ENCODE measurements around the gene CAMTA1.

CAMTA1 gene

DNA sequence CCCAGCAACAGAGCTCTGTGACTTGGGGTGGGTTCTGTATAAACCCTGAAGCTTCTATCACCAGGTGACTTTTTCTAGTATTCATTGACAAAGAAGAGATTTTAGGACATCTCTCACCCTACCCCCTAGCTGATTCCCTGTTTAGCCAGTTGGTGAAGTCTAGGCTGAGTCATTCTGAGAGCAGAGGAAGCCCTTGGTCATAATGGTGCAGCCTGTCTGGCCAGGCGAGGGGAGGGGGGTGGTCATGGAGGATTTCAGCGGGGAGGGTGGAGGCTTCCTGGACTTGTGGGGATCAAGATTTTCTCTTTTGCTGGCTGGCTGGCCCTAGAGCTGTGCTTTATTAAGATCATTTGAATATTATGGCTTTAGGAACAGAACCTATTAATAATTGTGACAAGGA is 262.6 kb downstream of the CAMTA1 start:
- no peak for DNase-seq

DNA sequence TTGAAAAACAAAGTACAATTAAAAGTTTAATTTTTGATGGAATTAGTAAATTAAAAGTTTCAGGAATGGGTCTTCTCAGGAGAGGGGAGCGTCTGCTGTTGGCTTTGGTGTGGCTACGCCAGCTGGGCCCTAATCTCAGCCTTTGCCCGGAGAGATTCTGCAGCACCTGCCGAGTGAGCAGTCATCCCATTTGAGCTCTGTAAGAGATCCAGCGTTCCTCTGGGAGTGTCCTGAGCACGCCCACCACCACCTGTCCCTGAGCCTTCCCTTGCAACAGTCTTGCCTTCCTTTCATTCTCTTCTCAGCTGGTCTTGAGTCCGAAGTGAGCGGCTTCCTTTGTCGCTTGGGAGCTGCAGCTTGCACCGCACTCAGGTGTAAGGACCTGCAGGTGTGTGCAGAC is 263.1 kb downstream of the CAMTA1 start:
- no peak for DNase-seq

DNA sequence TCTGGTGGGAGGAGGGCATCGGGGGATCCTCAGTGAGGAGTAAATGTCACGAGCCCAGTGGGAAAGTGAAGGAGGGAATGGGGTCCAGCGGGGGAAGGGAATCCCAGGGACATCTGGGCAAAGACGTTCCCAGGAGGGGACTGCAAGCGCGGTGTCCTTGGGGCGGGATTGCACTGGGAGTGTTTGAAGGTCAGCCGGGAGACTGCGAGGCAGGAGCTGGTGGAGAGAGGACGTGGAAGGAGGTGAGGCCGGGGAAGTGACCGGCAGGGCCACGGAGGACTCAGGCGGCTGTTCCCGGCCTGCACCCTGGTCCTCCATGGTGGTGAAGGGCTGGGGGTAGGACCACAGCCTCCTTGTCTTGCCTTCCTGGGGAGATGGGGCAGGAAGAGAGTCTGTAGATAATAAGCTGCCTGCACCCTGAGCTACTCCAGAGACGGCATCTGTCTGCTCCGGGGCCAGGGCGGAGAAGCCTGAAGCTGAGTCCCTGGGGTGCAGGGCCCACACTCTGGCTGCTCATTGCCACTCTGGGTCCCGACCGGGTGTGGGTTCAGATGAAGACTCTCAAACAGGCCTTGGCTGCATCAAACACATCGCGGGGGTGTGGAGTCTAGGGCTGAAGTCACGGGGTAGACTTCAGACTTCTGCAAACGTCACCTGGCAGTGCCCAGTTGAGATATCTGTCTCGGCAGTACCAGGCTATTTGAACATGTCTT is 264.8 kb downstream of the CAMTA1 start:
- no peak for DNase-seq

DNA sequence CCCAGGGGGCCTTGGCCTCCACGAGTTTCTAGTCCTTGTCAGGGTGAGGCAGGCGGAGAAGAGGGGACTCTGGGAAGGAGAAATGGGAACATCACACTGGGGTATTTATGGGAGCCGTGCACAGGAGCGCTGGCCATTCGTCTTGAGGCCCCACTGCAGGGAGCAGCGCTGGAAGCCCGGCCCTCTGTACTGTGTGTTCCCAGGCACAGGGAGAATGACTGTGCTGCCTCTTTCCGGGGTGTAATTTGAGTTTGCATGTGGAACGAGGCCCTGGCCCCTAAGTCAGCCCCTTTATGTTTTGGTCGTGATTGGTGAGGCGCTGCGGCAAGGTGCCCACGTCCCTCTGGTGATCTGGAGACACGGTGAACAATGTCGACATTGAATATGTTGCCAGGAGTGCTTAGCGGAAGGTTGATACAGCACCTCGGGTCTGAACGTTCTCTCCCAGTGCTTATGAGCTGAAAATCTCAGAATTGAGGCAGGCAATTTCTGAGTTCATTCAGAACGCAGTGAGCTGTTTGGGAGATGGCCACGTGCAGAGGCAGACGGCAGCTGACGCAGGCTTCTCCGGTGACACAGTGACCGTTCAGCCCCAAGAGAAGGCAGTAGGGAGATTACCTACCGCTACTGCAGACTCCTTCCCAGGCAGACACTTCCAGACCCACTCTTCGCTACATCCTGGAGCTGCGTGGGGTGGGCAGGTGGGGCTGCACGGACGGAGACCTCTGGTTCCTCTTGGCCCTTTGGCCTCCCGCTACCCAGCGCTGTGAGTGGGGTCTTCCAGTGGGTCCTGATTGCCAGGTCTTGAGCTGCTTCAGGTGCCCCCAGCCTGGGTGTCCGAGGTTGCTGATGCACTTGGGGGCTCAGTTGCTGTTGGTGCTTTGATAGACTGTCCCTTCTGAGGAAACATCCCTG is 265.8 kb downstream of the CAMTA1 start:
- DNase-seq = no peak

DNA sequence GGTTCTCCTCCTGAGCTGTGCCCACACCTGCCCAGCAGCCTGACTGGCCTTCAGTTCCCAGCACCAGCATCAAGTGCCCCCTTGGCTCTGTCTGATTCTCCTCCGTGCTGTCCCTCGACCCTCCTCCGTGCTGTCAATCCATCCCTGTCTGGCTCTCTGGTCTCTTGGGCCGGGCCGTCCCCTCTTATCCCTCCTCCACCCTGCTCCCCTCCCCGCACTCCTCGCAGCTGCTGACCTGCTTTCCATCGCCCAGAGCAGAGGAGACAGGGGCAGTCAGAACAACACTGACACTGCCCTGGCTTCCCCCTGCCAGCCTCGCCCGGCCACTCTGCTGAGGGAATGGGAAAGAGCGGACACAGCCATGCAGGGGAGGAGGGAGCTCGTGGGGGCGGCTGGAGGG is 267.4 kb downstream of the CAMTA1 start:
- DNase-seq = no peak

DNA sequence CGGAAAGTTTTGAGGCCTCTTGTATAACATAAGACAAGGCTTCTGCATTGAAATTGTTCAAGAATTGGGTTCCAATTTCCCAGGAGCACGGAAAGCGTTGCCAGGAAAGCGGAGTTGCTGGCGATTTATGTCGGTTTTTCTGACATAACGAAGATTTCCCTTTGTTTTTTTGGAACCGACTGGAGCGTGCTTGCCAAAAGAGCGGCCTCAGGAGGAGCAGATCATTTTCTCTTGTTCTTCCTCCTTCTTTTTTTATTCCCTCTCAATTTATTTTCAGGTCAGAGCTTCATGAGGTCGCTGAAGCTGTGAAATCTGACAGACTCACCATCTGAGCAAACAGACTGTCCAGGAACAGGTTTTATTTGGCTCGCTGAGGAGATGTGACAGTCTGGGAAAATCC is 275.5 kb downstream of the CAMTA1 start:
- DNase-seq = no peak

DNA sequence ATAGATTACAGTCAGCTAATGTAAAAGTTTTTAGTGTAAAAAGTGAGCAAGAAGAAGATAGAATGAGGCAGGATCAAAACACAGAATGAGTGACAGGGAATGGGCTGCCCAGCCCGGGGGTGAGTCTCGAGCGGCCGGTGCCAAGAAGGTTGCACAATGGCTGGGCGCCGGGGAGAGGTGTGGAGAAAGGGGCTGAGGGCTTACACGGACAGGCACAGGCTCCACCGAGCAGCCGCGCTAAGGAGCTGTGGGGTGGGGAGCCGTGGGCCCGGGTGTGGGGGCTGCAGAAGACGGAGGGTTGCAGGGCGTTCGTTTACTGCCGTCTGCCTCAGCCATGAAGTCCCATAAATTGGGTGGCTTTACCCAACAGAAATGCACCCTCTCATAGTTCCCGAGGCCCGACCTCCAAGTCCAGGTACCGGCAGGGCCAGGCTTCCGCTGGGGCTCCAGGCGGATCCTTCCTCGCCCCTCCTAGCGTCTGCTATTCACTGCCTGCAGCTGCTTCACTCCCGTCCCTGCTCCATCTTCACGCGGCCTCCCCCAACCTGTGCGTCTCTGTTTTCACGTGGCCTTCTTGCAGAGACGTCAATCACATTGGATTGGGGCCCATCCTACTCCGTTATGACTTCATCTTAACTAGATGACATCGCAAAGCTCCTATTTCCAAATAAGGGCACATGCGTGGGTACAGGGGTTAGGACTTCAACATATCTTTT is 277.2 kb downstream of the CAMTA1 start:
- no peak for DNase-seq

DNA sequence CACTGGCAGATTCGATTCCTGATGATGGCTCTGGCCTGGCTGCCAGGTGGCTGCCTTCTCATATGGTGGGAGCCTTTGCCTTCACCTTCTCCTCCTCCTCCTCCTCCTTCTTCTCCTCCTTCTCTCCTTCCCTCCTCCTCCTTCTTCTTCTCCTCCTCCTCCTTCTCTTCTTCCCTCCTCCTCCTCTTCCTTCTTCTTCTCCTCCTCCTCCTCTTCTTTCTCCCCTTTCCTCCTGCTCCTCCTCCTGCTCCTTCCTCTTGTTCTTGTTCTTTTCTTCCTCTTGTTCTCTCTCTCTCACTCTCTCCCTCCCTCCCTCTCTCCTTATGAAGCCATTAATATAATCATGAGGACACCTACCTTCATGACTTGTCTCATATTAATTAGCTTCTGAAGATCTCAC is 278.7 kb downstream of the CAMTA1 start:
- no peak for DNase-seq

DNA sequence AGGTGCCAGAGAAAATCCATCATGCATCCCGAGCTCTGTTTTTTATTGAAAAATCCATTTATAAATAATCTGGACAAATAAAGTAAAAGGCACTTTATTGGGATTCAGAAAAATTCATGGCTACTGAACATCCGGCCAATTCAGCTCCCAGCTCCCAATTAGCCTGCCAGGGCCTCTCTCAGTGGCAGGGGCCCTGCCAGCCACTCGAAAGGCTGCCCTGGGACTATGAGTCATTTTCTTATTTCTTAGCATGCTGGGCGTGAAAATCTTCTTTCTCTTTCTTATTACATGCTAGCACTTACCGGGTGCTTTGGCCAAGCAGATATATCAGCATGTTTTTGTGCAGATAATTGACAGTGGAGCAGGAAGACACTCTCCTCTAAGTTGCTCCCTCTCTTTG is 283.3 kb downstream of the CAMTA1 start:
- DNase-seq = no peak

DNA sequence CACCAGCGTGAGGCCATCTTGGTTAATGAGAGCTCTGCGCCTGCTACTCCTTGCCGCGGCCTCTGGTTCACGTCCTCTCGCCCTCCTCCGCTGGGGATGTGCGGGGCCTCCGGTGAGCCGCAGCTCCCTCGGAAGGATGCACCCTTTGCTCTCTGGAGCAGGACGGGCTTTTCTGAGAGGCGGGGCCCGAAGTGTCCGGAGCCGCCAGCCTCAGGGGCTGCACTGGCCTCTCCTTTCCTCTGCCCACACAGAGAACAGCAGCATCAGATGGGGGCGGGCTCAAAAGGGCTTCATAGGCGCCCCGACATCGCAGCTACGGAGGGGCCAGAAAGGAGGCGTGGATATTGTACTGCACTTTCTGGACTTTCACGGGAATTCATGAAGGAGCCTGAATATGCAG is 284.7 kb downstream of the CAMTA1 start:
- DNase-seq = no peak

DNA sequence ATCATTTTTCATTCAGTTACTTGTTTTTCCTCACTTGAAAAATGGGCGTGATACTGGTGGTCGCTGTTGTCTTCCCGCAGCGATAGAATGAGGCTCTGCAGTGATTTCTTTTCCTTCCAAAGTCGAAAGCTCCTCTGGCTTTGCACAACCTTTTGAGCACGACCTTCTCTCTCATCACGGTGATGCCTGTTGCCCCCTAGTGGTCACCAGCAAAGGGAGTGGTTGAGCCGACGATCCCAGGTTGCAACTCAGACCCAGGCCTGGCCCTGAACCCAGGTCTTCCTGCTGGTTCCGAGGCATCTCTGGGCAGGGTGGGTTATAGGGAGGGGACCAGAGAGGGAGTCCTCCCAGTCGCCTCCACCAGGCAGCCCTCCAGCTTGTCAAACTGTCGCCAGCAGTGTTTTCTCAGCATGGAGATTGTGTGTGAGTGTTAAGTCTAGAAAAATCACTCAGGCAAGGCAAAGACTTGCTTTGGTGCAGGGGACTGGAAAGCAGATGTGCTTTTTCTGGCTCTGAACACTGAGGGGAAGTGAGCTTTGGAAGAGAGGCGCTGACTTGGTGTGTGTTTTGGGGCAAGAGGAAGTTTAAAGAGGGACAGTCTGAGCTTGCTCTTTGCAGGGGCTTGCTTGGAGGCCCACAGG is 285.3 kb downstream of the CAMTA1 start:
- DNase-seq = peak; percentile 9

DNA sequence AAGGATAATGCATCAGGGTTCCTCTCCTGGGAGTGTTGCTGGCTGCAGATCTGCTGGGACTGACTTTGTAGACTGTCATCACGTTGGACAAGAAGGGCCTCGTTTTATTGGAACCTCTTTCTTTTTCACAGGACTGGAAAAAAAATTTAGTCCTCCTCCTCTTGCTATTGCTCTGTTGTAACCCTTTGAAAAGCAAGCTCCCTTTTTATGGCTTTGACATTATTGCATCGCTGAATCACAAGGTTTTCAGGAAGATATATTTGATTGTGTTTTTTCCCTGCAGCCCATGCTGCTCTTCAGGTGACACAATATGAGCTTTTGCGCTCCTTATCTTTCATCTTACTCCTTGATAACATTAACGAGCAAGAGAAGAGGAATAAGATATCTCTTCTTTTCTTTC is 290.9 kb downstream of the CAMTA1 start:
- DNase-seq = no peak

DNA sequence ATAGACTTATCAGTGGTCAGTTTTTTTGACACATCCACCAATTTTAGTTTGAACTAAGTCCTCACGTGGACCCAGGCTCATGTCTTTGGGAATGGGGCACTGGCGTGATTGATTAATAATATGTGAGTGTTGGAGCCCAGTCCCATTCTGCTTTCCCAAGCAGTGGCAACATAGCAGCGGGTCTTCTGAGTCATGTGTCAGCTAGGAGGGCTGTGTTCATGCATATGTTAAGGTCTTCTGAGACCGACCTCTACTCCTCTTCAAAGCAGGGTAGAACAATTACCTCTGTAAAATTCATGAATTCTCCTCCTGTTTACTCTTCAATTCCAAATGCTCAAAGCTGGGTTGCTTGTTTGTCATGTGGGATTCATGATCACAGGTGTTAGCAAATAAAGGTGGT is 291.3 kb downstream of the CAMTA1 start:
- no peak for DNase-seq

DNA sequence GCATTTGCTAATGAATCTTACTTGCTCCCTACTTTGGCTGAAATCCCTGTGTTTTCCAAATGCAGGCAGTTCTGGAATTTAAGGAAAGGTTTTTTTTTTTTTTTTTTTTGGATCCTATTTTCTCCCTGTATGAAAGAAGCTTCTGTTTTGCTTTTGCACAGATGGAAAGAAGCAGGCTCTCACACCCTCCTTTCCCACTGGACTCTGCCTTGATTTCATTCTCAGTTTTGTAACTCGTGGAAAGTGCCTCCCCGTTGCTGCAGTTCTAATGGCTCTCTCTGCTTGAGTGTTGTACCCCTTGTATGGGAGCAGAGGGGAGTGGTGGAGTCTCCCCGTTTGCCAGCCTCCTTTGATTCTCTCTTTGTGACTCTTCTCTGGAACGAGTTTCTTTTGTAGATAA is 291.9 kb downstream of the CAMTA1 start:
- DNase-seq = no peak

DNA sequence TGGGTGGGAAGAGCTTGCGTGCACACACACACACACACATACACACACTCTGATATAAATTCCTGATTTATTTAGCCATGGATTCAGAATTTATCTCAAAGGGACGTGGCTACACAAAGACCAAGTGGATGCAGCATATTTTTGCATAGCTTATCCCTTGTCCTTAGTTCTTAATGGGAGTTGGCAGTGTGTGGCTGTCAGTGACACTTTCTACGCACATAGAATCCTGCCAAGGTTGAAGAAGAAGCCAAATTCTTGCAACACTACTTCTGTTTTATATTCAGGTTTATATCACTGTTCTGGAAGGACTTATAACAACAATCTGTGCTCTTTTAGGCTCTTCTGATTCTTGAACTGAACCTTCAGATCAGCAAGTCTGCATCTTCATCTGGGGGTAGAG is 292.7 kb downstream of the CAMTA1 start:
- no peak for DNase-seq

DNA sequence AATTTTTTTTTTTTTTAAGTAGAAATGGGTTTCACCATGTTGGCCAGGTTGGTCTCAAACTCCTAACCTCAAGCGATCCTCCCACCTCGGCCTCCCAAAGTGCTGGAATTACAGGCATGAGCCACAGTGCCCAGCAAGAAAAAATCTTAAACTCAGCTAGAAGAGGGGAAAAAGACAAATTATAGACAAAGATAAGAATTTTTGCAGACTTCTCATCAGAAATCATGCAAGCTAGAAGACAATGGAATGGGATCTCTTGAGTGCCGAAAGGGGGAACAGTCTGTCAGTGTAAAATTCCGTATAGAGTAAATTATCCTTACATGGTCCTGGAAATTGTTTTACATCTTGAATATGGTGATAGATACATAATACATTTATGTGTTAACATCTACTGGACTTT is 294.4 kb downstream of the CAMTA1 start:
- no peak for DNase-seq

DNA sequence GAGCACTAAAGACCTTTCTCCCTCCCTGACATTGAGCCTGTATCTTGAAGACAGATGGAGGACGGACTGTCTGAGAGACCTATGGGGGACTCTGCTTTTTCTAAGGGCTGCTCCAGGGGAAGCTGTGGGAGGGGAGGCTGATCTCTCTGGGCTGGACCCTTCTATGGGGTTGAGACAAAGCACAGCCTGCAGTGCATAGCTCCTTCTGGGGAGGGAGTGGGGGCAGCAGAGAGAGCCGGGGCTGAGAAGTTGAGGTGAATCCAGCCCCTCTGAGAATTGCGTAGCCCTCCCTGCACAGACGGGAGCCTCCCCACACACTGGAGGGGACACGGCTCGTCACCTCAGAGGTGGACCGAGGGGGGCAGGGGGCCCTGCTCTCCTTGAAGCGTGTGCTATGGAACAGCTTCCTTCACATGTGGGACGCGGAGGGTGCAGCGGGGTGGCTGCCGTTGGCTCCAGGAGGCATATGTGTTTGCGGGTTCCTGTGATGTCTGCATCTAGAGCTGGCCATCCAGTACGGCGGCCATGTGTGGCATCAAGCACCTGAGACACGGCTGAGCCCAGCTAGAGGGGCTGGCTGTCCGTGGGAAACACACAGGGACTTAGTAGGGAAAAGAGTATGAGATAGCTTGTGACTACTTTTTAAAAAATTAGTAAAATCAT is 299.1 kb downstream of the CAMTA1 start:
- DNase-seq = no peak

DNA sequence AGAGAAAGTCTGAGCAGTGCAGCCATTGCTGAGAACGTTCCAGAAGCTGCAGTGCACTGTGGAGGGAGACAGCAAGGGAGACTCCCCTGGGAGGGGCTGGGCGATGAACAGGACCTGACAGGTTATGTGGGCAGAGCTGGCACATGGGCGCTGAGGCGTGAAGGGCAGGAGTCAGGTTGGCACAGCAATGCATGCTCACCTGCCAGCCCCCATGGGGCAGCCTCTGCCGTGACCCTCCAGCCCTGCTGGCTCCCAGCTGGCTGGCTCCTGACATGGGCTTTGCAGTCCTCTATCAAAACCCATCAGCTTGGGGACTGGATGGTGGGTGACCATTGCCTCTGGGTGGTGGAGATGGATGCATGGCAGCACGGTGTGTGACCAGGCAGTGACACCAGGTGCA is 300.3 kb downstream of the CAMTA1 start:
- DNase-seq = no peak

DNA sequence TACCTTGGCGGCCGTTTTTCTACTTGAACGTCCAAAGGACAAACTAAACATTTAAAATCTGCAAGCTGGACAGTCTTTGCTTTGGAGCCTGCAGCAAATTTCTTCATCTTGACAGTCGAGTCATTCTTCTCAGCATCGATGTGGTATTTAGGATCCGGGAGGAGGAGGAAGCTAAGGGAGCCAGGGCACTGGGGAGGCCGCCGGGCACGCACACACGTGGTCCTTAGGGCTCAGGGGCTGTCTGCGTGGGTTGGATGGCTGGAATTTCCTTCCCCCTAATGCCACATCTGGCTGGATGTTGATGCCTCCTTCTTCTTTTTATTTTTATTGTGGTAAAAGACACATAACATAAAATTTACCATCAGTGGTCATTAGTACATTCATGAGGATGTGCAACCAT is 300.9 kb downstream of the CAMTA1 start:
- DNase-seq = no peak

DNA sequence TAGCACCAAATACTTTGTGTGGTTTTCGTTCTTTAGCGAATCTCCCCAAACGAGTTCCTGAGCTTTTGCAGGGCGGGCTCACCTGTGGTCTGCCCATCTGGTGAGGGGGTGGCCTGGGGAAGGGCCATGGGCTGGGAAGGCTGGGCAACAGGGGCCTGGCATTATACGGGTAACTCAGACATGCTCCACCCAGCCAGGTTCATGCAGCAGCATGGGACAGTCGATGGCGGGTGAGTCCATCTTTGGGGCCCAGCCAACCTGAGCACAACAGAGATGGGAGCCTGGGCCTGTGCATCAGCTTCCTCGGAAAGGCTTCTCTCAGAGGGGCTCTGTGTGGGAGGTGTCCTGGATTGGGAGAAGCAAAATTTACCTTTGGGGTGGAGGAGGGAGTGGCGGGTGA is 302.6 kb downstream of the CAMTA1 start:
- no peak for DNase-seq

DNA sequence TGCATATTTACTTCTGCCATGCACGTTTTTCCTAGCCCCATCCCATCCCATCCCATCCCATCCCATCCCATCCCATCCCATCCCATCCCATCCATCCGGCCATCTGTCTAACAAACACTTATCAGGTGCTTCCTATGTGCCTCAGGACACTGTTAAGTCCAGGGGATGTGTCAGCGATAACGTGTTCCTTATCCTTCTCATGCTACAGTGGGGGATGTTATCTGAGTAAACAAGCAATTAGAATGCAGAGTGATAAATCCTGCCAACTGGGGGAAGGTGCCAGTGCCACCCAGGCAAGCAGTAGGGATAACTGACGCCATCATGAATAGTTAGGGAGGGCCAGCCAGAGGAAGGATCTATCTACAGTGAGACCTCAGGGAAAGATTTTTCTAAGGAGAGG is 304.2 kb downstream of the CAMTA1 start:
- no peak for DNase-seq

DNA sequence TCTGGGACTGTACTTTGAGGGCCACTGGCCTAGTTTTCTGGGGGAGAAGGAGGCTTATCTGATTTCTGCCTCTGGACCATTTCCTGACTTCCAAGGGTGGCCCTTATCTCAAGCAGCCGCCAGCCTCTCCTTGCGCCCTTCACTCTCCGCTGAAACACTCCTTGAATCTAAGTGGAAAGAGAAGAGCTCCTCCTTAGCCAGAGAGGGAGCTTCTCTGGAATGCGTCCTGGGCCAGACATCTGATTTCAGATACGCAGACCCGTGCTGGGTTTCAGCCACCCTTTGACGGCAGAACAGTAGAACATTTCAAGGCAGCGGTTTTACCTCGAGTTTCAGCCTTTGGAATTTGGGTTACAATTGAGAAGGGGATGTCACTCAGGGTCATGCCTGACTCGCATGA is 308.0 kb downstream of the CAMTA1 start:
- no peak for DNase-seq

DNA sequence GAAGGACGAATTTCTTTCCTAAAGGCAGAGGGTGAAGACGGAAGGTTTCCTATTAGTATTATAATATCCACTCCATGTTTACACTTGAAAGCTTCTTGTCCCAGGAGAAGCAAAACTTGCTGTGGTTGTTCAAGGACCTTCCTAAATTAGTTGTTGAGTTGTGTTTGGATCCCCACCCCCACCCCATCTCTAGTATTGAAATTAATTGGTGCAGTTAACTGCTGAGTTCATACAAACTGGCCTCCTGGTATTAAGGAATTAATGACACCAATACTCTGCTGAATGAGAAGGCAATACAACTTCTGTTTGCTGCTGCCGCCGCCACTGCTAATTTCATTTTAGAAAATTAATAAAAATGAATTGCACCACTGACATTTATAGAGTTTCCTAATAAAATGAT is 308.8 kb downstream of the CAMTA1 start:
- DNase-seq = no peak
